K562 (cell line): ENCODE measurements around the gene PPFIBP2. TPM values are rescaled to one million over a fixed set of nuclear protein-coding genes. Genes with fewer than 3 reads are reported as not detected.

Experiments
- ATAC-seq: fragments of 200-7000 bp; cut with Tn5 transposase; 3 replicates; pipeline ENCODE4 v1.9.1; 2020; ENCODE audit warnings: moderate library complexity
- BruUV-seq: library from RNA; stranded (reverse); fragments of 400-500 nt; replicated peaks from 2 replicates; lab custom pipeline; 2021; lab: Mats Ljungman, UMichigan
- CTCF ChIA-PET: fragments of 300-600 bp; formaldehyde crosslinking; extraction: SDS; loops from one replicate; lab custom pipeline; 2021; ENCODE audit warnings: low intra/inter-chr PET ratio; lab: Yijun Ruan, JAX
- POLR2A ChIA-PET: fragments of 300-600, 350-650 bp; sonication (Branson Sonifier 250); formaldehyde crosslinking; extraction: SDS; loops from one replicate; lab custom pipeline; 2021; ENCODE audit warnings: antibody characterized with exemption, inconsistent platforms; lab: Yijun Ruan, JAX
- DNase-seq, 4 experiments: peaks; one replicate each; pipeline versions ENCODE4 v3.0.0 to v3.0.0-alpha.2; 2011 to 2018; ENCODE audit warnings: low spot score in 3 of 4, mixed read lengths in 3 of 4; ENCODE audit errors: extremely low read depth in 1 of 4
- FAIRE-seq: peaks from 2 replicates; lab custom pipeline; 2011; peaks lifted over from hg19 to GRCh38; lab: Jason Lieb, UNC
- H2AFZ ChIP-seq: 2 replicates; pipeline ENCODE4 v1.6.0; 2011; ENCODE audit warnings: low read depth, low read length, control low read depth, inconsistent platforms
- H3K27ac ChIP-seq: fragments of 200-600 bp; 3 replicates; pipeline ENCODE4 v1.8.0; 2011; ENCODE audit warnings: low read depth, mild to moderate bottlenecking, control low read depth, inconsistent platforms, low read length, moderate library complexity, mixed read lengths; ENCODE audit errors: extremely low read depth
- H3K27me3 ChIP-seq, 2 experiments: fragments of 300-600 bp in 1 of 2; 2 replicates in 1 of 2; 3 replicates in 1 of 2; pipeline versions ENCODE4 v1.6.0 to v1.8.0; 2011; ENCODE audit warnings: inconsistent platforms in 2 of 2, low read length in 2 of 2, mild to moderate bottlenecking in 1 of 2, mixed read lengths in 1 of 2, moderate library complexity in 1 of 2; ENCODE audit not compliant: control insufficient read depth in 2 of 2, insufficient read depth in 2 of 2
- H3K36me3 ChIP-seq: fragments of 300-600 bp; 3 replicates; pipeline ENCODE4 v1.8.0; 2011; ENCODE audit warnings: mild to moderate bottlenecking, low read length, inconsistent platforms; ENCODE audit not compliant: control insufficient read depth, insufficient read depth
- H3K4me1 ChIP-seq, 2 experiments: fragments of 200-600 bp in 1 of 2; replicated peaks in 1 of 2; 2 replicates in 1 of 2; 3 replicates in 1 of 2; pipeline versions ENCODE4 v1.5.1 to v1.8.0; 2011; ENCODE audit warnings: inconsistent platforms in 2 of 2, low read length in 2 of 2, mild to moderate bottlenecking in 1 of 2, mixed read lengths in 1 of 2, moderate library complexity in 1 of 2; ENCODE audit not compliant: control insufficient read depth in 2 of 2, insufficient read depth in 2 of 2
- H3K4me2 ChIP-seq: 2 replicates; pipeline ENCODE4 v1.6.1; 2011; ENCODE audit warnings: low read length, control low read depth, inconsistent platforms, mixed read lengths; ENCODE audit not compliant: insufficient read depth
- H3K4me3 ChIP-seq: fragments of 200-600 bp; sonication (generic), shearing (Covaris generic); 2 replicates; pipeline ENCODE4 v1.5.1; 2016; ENCODE audit warnings: control low read depth, inconsistent platforms
- H3K79me2 ChIP-seq: fragments of 200-600 bp; 3 replicates; pipeline ENCODE4 v1.8.0; 2011; ENCODE audit warnings: low read length, inconsistent platforms; ENCODE audit not compliant: control insufficient read depth, insufficient read depth
- H3K9ac ChIP-seq, 2 experiments: 2 replicates each; pipeline versions ENCODE4 v1.6.0 to v1.6.1; 2011; ENCODE audit warnings: low read depth in 2 of 2, low read length in 2 of 2, control low read depth in 1 of 2, inconsistent platforms in 1 of 2, mild to moderate bottlenecking in 1 of 2, mixed read lengths in 1 of 2; ENCODE audit not compliant: insufficient read depth in 1 of 2
- H3K9me1 ChIP-seq: one replicate; pipeline ENCODE4 v1.6.0; 2011; ENCODE audit warnings: inconsistent platforms, mild to moderate bottlenecking, low read length, moderate library complexity; ENCODE audit not compliant: control insufficient read depth, insufficient read depth
- H3K9me3 ChIP-seq: replicated peaks from 2 replicates; pipeline ENCODE4 v1.5.1; 2011; ENCODE audit warnings: low read depth, low read length, inconsistent platforms; ENCODE audit not compliant: control insufficient read depth, insufficient read depth
- H4K20me1 ChIP-seq: replicated peaks from 2 replicates; pipeline ENCODE4 v1.6.1; 2011; ENCODE audit warnings: low read length, inconsistent platforms, mixed read lengths; ENCODE audit not compliant: control insufficient read depth, insufficient read depth
- CREBBP ChIP-seq: IDR thresholded peaks from one replicate; pipeline ENCODE4 v1.6.1; 2012; ENCODE audit warnings: low read depth, mild to moderate bottlenecking, control low read depth, inconsistent platforms, low read length
- ERF ChIP-seq: fragments of 450-650 bp; formaldehyde crosslinking; IDR thresholded peaks from 2 replicates; pipeline ENCODE4 v1.4.0; 2020; ENCODE audit warnings: mild to moderate bottlenecking, mixed read lengths
- FOSL1 ChIP-seq: fragments of 200-800 bp; sonication (Bioruptor generic); conservative IDR thresholded peaks from 2 replicates; pipeline ENCODE4 v1.6.1; 2016; ENCODE audit warnings: missing genetic modification characterization, missing compliant biosample characterization
- KDM1A ChIP-seq, 2 experiments: fragments of 450-650 bp; IDR thresholded peaks; 2 replicates each; pipeline ENCODE4 v1.6.1; 2016; ENCODE audit warnings: mild to moderate bottlenecking in 2 of 2
- LARP7 ChIP-seq: fragments of 450-650 bp; IDR thresholded peaks from 2 replicates; pipeline ENCODE4 v1.6.1; 2016
- LCOR ChIP-seq: sonication (generic); formaldehyde crosslinking; IDR thresholded peaks from 2 replicates; pipeline ENCODE4 v1.8.0; 2022; ENCODE audit warnings: mild to moderate bottlenecking, missing genetic modification reagents
- PTRF ChIP-seq: fragments of 450-650 bp; IDR thresholded peaks from 2 replicates; pipeline ENCODE4 v1.6.1; 2016; ENCODE audit warnings: mild to moderate bottlenecking, missing genetic modification characterization, missing compliant biosample characterization
- SAP30 ChIP-seq: fragments of 200-600 bp; sonication (generic); IDR thresholded peaks from 2 replicates; pipeline ENCODE4 v1.6.1; 2012; ENCODE audit warnings: borderline replicate concordance, low read depth, mild to moderate bottlenecking, moderate library complexity, low read length, control low read depth, inconsistent platforms; ENCODE audit not compliant: insufficient read depth, poor library complexity, severe bottlenecking
- SLC30A9 ChIP-seq: fragments of 250-450 bp; sonication (Bioruptor Pico); IDR thresholded peaks from 2 replicates; pipeline ENCODE4 v1.8.0; 2022; ENCODE audit warnings: mild to moderate bottlenecking, moderate library complexity
- SMARCC2 ChIP-seq: fragments of 450-650 bp; IDR thresholded peaks from 2 replicates; pipeline ENCODE4 v1.6.1; 2017; ENCODE audit warnings: antibody characterized with exemption, moderate library complexity, mild to moderate bottlenecking, low read depth
- TBL1XR1 ChIP-seq, 2 experiments: IDR thresholded peaks; 2 replicates each; pipeline ENCODE4 v1.6.1; 2012; ENCODE audit warnings: improper control_type of control experiment in 2 of 2, low read length in 2 of 2, mild to moderate bottlenecking in 1 of 2
- ZNF143 ChIP-seq: sonication (generic); formaldehyde crosslinking; IDR thresholded peaks from 2 replicates; pipeline ENCODE4 v1.9.0; 2022; ENCODE audit warnings: mild to moderate bottlenecking, missing genetic modification reagents
- ZNF444 ChIP-seq: fragments of 250-450 bp; sonication (Bioruptor Pico); IDR thresholded peaks from 2 replicates; pipeline ENCODE4 v1.4.0; 2020; ENCODE audit warnings: mild to moderate bottlenecking, moderate library complexity
- WGBS: fragments of 100-300 bp; shearing (Covaris generic); methylation state at CpG from one replicate; pipeline ENCODE4 v1.1.6; 2016; ENCODE audit warnings: low coverage, mixed read lengths; ENCODE audit not compliant: insufficient coverage; ENCODE audit errors: missing lambda C conversion rate; 5-methylcytosine and 5-hydroxymethylcytosine counted together
- in situ Hi-C: fragments of 300-500 bp; cut with MboI; formaldehyde crosslinking; loops from 4 replicates; pipeline ENCODE4 v1.15.0; 2018; ENCODE audit warnings: inconsistent platforms, mixed read lengths
- intact Hi-C: fragments of 100-400 bp; cut with micrococcal nuclease; formaldehyde crosslinking; loops from 2 replicates; pipeline ENCODE4 v1.14.2; 2022
- polyA plus RNA-seq, 8 experiments: library from polyadenylated mRNA; depleted of rRNA in 4 of 8; stranded (reverse) in 5 of 8; unstranded in 3 of 8; fragments of >200 nt; fragmentation: Nextera tagmentation in 2 of 8; fragmentation: Illumina TruSeq in 1 of 8; extraction: Ambion mirVana in 2 of 8; extraction: Trizol in 1 of 8; gene quantifications; 2 replicates each; pipeline versions ENCODE4 v1.2.1 to v1.2.3, GENCODE V29; 2011 to 2014; ENCODE audit warnings: inconsistent platforms in 1 of 8, missing spikeins in 1 of 8
- total RNA-seq, 7 experiments: library from RNA; depleted of rRNA in 6 of 7; stranded (reverse); fragments of >200 nt in 6 of 7; fragmentation: Illumina TruSeq in 2 of 7; extraction: Trizol in 2 of 7; gene quantifications; 2 replicates each; pipeline versions ENCODE4 v1.2.1 to v1.2.3, GENCODE V29; 2011 to 2021; ENCODE audit warnings: low replicate concordance in 1 of 7
- TF ChIP-seq, protein P1 (sequence below): fragments of 450-650 bp; IDR thresholded peaks from 2 replicates; pipeline ENCODE4 v1.6.1; 2016
- TF ChIP-seq, protein P2 (sequence below): fragments of 250-450 bp; sonication (Bioruptor Pico); IDR thresholded peaks from 2 replicates; pipeline ENCODE4 v1.6.1; 2021; ENCODE audit warnings: mild to moderate bottlenecking

The PPFIBP2 gene
- total and polyA plus RNA-seq, 9 of the 15 experiments (the other 6 are each of a cell fraction or from before 2014, with no cell fraction given): 0.18 to 3.4 (median 1.2) TPM

- H3K36me3 ChIP-seq: no peaks in the 10 kb centered on the region
- H3K4me3 ChIP-seq: no peak overlapping the region
- no peaks in the 10 kb centered on the region for H4K20me1 ChIP-seq
- no peak for ATAC-seq
- no peaks in the 10 kb centered on the region for H3K4me1 ChIP-seq
- TF ChIP-seq CREBBP (no peak), SMARCC2 (no peak), ERF (CRISPR knock-in tag) (no peak), SAP30 (no peak), ZNF143 (CRISPR knock-in tag) (no peak), KDM1A (IDR thresholded peaks at IDR 0.05) (no peak), PTRF (tag) (no peak), SLC30A9 (no peak), FOSL1 (tag) (no peak), LCOR (CRISPR knock-in tag) (no peak), TBL1XR1 (IDR thresholded peaks at IDR 0.05; ENCODE audit: low read length in 2 of 2) (no peak), LARP7 (no peak), ZNF444 (CRISPR knock-in tag) (no peak)
- TF ChIP-seq, protein P1, sequence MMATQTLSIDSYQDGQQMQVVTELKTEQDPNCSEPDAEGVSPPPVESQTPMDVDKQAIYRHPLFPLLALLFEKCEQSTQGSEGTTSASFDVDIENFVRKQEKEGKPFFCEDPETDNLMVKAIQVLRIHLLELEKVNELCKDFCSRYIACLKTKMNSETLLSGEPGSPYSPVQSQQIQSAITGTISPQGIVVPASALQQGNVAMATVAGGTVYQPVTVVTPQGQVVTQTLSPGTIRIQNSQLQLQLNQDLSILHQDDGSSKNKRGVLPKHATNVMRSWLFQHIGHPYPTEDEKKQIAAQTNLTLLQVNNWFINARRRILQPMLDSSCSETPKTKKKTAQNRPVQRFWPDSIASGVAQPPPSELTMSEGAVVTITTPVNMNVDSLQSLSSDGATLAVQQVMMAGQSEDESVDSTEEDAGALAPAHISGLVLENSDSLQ: no peak
- TF ChIP-seq, protein P2, sequence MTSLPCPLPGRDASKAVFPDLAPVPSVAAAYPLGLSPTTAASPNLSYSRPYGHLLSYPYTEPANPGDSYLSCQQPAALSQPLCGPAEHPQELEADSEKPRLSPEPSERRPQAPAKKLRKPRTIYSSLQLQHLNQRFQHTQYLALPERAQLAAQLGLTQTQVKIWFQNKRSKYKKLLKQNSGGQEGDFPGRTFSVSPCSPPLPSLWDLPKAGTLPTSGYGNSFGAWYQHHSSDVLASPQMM: no peak
- TF ChIP-seq, all 486 proteins: peak for 0
- BruUV-seq: no TSS peak
- no peaks in the 10 kb centered on the region for H3K9me1 ChIP-seq
- DNase-seq (no peak), FAIRE-seq (no peak)
- H3K27me3 ChIP-seq: peaks cover 0 to 2% of the 10 kb centered on the region in 2 experiments; a peak in 2 of 5 replicates
- WGBS: 3% methylated on average over 3 of the region's 3 CpGs
- H3K27ac ChIP-seq: no peak overlapping the region
- ChIA-PET POLR2A (no interaction called here), CTCF (no interaction called here)
- H2AFZ ChIP-seq: no peak overlapping the region
- H3K9me3 ChIP-seq: no peaks in the 10 kb centered on the region
- in situ Hi-C loops (no loop called here), intact Hi-C loops (no loop called here)
- no peak overlapping the region for H3K4me2 ChIP-seq
- H3K9ac ChIP-seq: no peak overlapping the region
- no peaks in the 10 kb centered on the region for H3K79me2 ChIP-seq
These were observed 78.9 kb downstream of the PPFIBP2 start for GRCh38 chr11:7592711-7593110.
